GM18868 (cell line): ENCODE measurements around the gene GOLGA3.
A peak's percentile ranks its signal among the peaks of the same experiment; 100 is the strongest.
"Not testable (repeated sequence)": the region's sequence is repeated elsewhere in the genome, so short reads cannot be mapped to it uniquely, and the experiment has no call there.

ENCODE experiments used
- ATAC-seq: cut with Tn5 transposase; IDR thresholded peaks from one replicate; pipeline ENCODE4 v1.9.1; 2021; ENCODE audit warnings: mild to moderate bottlenecking, moderate library complexity; ENCODE audit not compliant: unreplicated experiment

The GOLGA3 gene

GRCh38 chr12:132844681-132845080, 16.0 kb upstream of the GOLGA3 start:
- not testable (repeated sequence) for ATAC-seq

DNA sequence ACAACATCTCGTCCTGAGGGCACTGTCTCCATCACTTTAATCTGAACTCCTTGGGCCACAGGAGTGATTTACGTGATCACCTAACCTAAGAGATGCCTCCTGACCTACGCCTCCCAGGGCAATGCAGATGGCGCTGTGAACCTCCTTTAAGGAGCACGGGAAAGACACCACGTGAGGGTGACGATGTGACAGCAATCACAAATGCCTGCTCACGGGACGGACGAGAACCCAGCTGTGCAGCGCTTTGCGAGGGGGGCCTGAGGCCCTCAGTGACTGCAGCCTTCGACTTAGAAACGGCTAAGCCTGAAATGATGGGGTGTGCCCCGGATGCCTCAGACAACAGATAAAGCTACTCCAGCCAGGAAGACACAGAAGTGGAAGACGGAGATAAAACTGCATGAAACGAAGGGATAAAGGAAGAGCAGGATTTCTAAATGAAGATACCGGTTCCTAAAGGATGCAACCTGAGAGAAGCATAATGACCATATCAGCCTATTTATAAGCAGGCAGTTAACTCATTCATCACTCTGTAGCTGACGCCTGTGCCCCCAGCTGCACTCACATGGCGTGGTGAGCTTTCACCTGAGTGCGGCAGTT, 13.9 kb upstream of the GOLGA3 start:
- ATAC-seq: no peak

- ATAC-seq: no peak
These were observed 12.5 kb upstream of the GOLGA3 start for GRCh38 chr12:132841151-132841550.

- ATAC-seq: no peak
These were observed 11.9 kb upstream of the GOLGA3 start for GRCh38 chr12:132840536-132840935.

- ATAC-seq: no peak
These were observed 11.0 kb upstream of the GOLGA3 start for GRCh38 chr12:132839558-132840235.

DNA sequence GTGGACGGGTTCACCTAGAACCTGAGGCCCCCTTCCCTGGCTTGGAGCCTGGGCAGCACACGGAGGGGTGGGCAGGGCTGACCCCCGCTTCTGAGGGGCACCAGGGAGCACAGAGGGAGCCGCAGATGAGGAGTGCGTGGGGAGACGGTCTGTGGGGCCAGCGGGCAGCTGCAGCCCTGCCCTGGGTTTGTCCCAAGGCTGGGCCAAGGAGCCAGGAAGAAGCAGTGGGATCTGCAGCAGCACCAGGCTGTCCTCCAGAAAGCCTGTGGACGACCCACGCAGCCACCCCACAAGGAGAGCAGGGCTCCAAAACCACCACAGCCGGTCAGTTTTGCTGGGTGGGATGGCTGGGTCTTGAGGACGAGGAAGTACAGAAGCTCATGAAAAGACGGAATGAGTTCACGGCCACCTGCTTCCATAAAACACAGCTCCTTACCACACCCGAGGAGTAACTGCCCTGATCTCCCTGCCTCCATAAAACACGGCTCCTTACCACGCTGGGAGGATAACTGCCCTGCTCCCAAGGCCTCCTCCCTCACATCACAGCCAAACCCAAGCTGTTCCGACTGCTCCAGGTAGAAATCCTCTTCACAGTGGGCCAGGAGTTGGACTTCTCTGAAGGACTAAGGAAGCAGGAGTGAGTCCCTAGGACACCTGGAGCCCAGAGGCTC, 9.9 kb upstream of the GOLGA3 start:
- no peak for ATAC-seq

DNA sequence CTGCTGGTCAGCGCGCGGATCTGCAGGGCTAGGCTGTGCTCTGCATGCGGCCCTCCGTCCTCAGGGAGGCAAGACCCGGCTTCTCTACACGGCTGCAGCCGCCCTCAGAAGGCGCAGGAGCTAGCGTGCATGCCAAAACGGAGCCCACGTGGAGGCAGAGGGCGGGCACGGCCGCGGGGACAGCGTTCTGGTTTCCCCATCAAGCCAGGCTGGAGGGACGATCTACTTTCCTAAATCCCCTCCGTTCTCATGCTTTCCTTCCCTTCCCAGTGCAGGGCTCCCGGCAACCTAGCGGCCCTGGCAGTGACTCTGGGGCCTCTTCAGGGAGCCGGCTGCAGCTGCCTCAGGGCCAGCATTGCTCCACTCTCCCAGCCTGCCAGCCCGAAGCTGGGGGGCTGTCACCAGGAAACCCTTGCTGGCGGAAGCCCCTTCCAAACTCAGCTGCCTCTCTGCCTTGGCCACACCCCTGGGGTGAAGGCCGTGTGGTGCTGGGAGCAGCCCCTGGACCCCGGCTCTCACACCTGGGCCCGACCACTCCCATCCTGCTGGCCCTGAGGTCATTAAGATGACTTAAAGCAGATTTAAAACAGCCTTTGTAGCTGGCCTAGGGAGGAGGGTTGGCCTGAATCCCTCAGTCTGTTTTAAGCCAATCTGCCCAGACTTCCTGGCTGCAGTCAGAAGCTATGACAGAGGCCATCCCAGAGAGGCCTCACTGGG, 9.2 kb upstream of the GOLGA3 start:
- ATAC-seq: no peak

DNA sequence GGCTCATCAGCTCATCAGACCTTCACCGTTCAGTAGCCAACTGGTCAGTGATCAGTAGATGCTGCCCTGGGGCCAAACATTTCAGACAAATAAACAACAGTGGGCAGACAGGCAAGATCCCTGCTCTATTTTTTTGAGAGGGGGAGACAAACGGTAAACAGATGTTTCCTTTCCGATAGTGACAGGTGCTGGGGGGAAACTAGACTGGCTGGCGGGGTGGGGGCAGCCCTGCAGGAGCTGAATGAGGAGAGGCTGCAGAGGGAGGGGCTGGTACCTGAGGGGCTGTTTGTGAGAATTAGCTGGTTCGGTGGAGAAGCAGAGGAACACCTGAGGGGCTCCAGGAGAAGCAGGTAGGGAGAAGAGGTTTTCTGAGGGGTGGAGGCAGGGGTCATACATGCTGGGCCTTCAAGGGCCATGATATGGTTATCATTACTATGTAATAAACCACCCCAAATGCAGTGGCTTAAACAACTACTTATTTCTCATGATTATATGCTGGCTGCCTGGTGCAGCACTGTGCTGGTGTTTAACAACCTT, 8.2 kb upstream of the GOLGA3 start:
- no peak for ATAC-seq

GRCh38 chr12:132836230-132836629, 7.6 kb upstream of the GOLGA3 start:
- ATAC-seq: not testable (repeated sequence)

DNA sequence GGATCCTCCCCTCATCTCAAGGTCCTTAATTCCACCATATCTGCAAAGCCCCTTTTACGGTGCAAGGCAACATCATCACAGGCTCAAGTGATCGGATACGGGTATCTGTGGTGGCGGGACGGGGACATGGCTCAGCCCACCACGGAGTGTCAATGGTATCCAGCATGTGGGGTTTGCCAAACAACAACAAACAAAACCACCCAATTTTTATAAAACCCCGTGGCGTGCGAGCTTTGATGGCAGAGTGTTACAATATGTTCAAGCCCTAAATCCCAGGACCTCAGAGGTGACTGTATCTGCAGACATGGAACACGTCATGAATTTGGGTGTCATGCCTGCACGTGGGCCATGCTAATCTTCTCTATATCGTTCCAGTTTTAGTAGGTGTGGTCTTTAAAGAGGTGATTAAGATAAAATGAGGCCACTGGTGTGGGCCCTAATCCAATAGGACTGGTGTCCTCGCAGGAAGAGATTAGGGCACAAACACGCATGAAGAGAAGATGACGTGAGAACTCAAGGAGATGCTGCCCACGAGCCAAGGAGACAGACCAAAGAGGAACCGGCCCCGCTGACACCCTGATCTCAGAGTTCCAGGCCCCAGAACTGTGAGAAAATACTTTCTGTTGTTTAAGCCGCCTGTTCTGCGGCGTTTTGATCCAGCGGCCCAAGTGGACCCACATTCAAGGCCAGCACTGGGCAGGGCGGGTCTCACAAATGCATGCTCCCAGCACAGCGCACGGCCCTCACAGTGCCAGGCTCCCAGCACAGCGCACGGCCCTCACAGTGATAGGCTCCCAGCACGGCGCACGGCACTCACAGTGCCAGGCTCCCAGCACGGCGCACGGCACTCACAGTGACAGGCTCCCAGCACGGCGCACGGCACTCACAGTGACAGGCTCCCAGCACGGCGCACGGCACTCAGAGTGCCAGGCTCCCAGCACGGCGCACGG, 6.7 kb upstream of the GOLGA3 start:
- ATAC-seq: no peak

DNA sequence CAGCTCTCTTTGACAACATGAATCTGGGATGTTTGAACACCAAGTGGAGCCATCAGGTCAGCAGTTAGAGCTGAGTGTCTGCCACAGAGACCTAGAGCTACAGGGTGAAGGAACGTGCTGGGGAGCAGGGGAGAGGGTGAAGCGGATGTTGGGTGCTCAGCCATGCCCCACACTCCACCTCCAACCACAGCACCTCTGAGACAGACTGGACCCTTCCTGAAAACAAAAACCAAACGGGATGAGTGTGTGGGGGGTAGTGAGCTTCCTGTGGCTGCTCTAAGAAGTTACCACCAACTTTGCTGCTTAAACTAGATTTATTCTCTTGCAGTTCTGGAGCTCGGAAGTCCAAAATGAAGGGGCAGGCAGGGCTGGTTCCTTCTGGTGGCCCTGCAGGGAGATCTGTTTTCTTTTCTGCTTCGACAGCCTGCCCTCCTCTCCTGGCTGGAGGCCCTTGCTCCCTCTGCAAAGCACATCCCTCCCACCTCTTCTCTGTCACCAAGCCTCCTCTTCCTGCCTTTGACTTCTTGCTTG, 5.6 kb upstream of the GOLGA3 start:
- ATAC-seq: no peak

- ATAC-seq: no peak
These were observed 4.7 kb upstream of the GOLGA3 start for GRCh38 chr12:132833341-132833740.

GRCh38 chr12:132831771-132832170, 3.1 kb upstream of the GOLGA3 start:
- ATAC-seq: no peak

DNA sequence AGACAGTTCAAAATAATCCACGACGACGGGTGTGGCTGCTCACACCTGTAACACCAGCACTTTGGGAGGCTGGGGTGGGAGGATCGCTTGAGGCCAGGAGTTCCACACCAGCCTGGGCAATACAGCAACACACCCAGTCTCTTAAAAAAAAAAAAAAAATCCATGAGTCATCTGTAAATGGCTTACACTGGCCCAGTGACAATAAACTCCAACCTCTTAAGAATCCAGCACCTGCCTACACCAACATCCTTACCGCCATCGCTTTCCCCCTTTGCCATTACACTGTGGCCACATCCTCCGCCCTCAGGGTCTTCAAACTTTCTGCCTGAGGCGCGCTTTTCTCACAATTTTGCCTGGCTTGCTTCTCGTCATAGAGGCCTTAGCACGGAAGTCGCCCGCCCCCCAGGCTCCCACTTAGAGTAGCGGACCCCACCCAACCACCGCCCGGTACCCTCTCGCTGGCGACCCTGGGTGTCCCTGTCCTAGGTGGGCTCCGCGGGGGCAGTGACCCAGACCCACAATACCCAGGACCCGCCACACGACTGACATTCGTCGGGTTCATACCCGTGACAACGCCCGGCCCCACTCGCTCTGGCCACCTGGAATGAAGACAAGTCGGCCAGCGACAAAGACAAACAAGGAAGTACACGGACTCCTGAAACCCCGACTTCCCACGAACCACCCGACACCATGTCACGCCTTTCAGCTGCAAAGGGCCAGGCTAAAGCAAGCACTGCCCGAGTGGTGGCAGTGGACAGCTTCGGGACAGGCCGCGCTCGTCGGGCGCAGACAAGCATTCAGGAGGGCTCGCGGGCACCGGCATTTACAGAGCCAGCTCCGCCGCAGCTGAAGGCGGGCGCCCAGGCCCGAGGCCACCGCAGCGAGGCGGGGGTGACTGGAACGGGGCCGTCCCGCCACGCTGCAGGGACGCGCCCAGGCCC, 636 bp downstream of the GOLGA3 start:
- peak; percentile 22 for ATAC-seq

DNA sequence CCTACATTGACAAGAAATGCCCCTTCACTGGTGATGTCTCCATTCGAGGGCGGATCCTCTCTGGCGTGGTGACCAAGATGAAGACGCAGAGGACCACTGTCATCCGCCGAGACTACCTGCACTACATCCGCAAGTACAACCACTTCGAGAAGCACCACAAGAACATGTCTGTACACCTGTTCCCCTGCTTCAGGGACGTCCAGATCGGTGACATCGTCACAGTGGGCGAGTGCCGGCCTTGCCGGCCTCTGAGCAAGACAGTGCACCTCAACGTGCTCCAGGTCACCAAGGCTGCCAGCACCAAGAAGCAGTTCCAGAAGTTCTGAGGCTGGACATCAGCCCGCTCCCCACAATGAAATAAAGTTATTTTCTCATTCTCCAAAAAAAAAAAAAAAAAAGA, 2.8 kb downstream of the GOLGA3 start:
- no peak for ATAC-seq

DNA sequence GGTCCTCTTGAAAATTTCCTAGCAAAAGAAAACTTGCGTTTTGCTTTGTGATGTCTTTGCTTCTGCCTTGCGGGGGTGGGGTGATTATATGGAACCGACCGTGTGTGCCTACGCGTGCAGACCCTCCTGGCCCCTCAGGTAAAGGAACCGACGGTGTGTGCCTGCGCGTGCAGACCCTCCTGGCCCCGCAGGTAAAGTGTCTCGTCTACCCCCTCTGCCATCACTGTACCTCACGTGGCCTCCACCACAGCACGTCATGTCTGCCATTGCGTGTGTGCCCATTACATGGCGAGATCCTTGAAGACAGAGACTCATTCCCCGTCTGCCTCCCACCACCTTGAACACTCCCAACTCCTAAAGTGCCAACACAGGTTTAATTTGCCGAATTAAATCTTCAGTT, 3.6 kb downstream of the GOLGA3 start:
- ATAC-seq: no peak

- ATAC-seq: no peak
These were observed 4.6 kb downstream of the GOLGA3 start for GRCh38 chr12:132824053-132824452.

DNA sequence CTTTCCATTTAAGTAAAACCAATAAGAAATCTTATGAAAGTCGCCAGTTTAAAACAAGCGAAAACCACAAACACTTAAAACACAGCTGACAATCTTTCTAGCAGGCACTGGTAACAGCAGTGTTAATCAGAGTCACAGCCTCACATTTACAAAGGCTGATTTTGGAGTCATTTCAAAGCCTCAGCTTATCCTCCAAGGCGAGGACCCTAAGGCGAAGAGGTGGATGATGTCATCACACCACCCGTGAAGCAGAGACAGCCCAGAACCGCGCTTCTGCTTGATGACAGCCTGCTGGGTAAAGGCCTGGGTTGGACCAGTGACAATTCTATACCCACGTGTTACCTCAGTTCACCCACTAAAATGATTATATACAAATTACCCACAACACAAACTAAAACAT, 10.1 kb downstream of the GOLGA3 start:
- ATAC-seq: no peak

DNA sequence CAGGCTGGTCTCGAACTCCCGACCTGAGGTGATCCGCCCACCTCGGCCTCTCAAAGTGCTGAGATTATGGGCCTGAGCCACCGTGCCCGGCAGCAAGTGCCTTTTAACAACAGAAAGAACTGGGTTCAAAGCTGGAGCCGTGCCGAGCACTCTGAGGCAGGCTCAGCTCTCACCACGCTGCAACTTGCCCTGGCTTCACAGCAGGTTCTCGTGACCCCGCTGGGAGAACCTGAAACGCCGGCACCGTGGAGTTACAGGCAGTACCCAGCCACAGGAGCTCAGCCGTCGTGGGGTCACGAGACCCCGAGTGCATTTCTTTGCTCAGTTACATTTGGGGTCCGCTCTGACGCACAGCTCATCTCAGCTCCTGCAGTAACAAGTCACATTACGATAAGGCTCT, 14.4 kb downstream of the GOLGA3 start:
- ATAC-seq: no peak
